GM19023 (cell line): ENCODE data around the gene SLC4A3.

Experiments used
- ATAC-seq: cut with Tn5 transposase; IDR thresholded peaks from one replicate; pipeline ENCODE4 v1.9.1; 2021; ENCODE audit warnings: mild to moderate bottlenecking, moderate library complexity; ENCODE audit not compliant: unreplicated experiment

Gene SLC4A3

DNA sequence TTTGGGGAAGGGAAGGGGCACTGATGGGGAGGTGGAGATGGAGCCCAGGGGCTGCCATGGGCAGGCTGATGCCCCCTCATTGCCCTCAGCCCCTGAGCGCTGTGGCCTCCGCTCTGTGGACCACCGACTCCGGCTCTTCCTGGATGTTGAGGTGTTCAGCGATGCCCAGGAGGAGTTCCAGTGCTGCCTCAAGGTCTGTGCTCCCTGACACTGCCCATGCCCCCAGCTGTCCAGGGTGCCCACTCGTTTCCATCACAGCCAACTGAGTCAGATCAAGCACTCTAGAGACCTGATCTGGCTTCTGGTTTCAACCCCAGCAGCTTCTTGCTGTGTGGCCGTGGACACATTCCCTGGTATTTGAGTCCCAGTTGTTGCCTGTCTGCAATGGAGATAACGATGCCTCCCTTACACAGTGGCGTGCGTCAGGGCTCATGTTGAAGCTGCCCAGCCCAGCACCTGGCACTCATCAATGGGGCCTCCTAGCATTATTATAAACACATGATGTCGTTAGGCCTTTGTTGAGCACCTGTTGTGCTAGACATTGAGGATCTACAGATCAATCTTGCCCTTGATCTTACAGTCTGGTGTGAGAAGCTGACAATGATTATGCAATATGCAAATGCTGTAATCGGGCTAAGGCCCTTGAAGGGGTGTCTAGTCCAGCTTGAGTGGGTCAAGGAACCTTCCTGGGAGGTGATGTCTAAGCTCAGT is 15.4 kb upstream of the SLC4A3 start:
- ATAC-seq, result no peak

DNA sequence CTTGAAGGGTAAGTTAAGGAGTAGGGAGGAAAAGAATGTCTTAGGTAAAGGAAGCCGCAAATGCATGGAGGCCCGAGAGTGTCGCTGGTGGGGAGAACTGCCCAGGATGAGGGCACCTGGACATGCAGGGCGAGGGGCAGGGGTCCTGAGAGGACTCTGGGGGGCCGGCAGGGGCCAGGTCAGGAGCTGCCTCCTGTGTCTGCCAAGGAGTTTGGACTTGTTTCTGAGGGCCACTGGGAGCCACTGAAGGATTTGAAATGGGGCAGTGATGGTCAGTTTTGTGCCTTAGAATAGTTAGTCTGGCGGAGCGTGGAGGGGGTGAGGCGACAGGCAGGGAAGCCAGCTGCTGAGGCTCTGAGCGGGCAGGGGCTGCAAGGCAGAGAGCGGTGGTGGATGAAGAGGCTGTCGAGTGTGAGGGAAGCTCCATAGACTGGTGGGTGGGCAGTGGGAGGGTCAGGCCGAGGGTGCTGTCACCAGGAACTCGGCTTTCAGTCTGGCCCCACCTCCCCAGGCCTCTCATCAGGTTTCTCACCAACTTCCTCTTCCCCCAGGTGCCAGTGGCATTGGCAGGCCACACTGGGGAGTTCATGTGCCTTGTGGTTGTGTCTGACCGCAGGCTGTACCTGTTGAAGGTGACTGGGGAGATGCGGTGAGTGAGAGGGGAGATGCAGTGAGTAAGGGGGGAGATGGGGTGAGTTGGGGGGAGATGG is 14.7 kb upstream of the SLC4A3 start:
- no peak for ATAC-seq

DNA sequence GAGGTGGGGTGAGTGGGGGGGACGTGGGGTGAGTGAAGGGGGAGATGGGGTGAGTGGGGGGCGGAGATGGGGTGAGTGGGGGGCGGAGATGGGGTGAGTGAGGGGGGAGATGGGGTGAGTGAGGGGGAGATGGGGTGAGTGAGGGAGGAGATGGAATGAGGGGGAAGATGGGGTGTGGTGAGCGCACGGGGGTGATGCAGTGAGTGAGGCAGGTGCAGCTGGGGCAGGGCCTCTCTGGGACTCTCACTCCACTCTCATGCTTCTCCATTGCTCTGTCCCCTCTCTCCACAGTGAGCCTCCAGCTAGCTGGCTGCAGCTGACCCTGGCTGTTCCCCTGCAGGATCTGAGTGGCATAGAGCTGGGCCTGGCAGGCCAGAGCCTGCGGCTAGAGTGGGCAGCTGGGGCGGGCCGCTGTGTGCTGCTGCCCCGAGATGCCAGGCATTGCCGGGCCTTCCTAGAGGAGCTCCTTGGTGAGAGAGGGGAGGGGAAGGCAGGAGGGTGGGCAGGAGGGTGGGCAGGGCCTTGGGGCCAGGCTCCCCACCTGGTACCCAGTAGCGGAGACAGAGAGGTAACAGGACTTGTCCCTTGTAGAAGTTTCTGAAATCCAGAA is 13.9 kb upstream of the SLC4A3 start:
- ATAC-seq, result no peak

DNA sequence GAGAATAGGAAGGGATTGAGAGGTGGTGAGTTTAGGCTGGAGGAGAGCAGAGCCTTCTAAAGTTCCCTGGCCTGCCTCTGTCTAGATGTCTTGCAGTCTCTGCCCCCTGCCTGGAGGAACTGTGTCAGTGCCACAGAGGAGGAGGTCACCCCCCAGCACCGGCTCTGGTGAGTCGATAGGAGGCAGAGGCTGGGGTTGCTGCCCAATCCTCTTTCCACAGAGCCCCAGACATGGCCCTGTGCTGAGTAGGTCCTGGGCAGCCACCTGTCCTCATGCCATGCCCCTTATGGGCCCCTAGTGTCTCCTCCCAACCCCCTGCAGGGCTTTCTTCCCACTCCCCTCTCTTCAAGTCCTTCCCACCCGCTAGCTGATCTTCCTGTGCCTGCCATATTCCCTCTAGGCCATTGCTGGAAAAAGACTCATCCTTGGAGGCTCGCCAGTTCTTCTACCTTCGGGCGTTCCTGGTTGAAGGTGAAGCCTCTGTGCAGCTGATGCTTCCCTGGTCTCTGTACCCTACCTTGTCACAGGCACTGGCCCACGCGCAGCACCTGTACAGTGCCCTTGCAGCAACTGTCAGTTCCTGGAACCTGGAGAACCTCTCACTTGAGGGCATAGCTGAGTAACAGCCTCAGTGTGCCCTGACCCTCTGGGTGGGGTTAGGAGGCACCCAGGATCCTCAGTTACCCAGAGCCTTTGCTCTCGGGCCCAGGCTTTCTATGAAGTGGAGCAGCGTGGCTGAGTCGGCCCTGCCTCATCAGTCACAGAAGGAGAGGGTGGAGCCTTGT is 13.2 kb upstream of the SLC4A3 start:
- ATAC-seq, result no peak

DNA sequence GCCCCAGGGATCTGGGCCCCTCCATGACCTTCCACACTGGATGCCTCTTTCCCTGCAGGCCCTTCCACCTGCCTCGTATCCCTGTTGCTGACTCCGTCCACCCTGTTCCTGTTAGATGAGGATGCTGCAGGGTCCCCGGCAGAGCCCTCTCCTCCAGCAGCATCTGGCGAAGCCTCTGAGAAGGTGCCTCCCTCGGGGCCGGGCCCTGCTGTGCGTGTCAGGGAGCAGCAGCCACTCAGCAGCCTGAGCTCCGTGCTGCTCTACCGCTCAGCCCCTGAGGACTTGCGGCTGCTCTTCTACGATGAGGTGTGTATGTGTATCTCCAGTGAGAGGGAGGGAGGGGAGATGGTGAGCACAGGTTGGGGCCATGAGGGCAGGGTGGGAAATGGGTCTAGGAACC is 12.4 kb upstream of the SLC4A3 start:
- ATAC-seq, result no peak

DNA sequence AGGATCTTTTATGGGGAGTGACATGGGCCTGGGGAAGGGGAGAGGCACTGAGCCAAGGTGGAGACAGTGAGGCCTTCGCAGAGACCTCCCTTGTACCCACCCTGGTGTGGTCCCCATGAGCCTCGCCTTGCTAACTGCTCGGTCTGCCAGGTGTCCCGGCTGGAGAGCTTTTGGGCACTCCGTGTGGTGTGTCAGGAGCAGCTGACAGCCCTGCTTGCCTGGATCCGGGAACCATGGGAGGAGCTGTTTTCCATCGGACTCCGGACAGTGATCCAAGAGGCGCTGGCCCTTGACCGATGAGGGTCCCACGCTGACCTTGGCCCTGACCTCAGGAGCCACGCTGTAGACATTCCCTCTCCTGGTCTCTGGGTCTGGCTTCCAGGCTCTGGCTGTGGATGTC is 11.5 kb upstream of the SLC4A3 start:
- ATAC-seq, result no peak

DNA sequence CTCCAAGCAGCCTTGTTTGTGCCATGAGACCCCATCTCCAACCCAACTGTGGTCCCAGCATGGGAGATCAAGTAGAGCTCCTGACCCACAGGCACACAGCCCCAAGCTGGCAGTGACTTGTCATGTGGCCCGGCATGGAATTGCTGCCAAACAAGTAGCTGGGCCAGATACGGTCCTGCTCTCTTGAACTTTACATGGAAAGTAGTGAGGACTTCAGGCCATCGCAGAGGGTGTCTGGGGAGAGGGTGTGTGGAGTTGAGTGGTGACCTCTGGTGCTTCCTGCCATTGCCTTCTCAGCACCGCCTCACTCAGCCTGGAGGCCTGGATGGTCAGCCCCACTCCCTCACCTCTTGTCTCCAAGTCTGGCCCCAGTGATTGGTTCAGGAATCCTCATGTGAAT is 10.9 kb upstream of the SLC4A3 start:
- ATAC-seq, result no peak

DNA sequence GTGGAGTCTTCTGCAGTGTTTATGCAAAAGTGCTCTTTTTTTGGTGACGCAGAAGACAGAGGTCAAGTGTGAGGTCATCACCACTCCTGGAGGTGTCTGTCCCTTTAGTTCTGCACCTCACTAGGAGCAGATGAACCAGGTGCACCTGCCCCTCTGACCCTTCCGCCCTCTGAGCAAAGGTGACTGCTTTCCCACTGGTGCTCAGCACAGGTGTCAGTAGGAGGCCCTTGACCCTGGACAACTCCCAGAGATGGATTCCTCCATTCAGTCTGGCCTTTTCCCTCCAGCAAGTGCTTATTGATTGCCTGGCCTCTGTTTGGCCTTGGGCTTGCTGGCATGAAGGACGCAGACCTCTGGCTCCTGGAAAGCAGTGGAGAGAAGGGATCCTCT is 8.7 kb upstream of the SLC4A3 start:
- ATAC-seq, result no peak

DNA sequence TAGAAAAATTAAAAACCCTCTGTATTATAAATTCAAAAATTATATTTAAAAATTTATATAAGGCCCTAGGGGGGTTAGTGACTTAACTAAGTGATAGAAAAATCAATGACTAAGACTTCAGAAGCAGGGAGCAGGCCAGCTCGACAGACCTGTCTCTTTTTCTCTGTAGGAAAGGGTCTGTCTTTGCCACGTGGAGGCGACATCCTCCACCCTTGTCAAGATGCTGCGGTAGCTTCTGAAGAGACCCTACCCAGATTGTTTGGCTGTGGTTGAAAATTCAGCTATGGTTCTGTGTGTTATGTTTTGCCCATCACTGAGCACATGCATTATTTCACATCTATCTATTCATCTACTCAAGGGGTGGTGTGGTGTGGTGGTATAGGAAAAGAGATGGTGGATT is 8.2 kb upstream of the SLC4A3 start:
- no peak for ATAC-seq

DNA sequence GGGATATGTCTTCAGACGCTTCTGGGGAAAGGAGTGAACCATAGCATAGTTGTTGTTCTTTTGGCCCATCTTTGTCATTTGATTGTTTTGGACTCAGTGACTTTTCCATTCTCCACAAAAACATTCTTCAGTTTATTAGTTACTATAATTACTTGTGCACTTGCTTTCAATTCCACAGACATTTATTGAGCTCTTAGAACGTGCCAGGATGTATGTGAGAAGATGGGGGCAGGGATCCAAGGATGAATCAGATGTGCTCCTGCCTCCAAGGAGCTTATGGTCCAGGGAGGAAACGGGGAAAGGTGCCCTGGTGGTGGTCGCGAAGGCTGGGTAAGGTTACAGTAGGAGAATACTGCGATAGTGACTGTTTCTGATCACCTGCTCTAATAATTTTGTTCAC is 6.9 kb upstream of the SLC4A3 start:
- no peak for ATAC-seq

DNA sequence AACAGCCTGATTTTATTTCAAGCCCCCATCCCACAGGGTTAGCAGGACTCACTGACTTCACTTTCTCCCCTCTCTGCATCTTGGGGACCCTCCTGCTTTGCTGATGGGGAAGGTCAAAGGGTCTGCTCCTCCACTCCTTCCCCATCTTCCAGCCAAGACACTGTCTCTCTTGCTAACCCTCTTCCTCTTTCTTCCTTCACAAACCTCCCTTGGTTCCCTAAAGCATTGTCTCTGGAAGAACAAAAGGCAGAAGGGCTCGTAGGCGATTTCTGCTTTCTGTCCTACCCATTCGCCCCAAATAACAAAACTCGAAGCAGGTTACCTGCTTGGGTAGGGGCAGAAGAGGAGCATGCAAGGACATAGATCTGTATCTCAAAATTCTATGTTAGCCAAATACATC is 5.5 kb upstream of the SLC4A3 start:
- ATAC-seq, result no peak

DNA sequence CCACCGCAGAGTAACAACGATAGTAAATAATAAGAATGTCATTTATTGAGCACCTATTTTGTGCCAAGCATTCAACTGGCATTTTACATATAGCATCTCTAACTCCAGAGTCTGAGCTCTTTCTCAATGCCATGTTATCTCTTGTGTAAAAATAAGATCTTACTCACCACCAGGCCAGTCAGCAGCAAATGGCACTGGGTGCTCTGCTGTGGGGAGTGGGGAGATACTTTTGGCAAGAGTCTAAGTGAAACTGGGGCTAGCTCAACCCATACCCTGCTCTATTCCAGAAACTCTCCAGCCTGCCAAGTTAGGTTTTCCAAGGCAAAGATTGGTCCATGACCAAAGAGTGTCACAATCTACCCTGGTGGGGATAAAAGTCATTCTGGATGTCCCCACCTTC is 5.0 kb upstream of the SLC4A3 start:
- no peak for ATAC-seq

DNA sequence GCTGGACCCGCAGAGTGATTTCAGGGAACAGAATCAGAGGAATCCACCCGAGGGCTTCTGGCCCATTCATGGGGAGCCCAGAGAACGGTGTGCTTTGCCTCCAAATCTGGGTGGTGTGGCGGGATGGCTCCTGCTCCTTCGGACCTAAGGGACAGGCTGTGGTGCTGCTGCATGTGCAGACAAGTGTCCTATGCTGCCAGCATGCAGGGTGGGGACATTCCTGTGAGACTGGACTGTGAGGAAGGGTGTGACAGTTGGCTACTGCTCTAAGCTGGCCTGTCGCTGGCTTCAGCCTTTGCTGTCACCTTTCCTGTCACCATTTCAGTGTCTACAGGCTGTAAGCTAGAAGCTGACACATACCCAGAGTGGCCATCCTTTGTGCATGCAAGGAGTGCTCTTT is 2.9 kb upstream of the SLC4A3 start:
- ATAC-seq, result no peak

DNA sequence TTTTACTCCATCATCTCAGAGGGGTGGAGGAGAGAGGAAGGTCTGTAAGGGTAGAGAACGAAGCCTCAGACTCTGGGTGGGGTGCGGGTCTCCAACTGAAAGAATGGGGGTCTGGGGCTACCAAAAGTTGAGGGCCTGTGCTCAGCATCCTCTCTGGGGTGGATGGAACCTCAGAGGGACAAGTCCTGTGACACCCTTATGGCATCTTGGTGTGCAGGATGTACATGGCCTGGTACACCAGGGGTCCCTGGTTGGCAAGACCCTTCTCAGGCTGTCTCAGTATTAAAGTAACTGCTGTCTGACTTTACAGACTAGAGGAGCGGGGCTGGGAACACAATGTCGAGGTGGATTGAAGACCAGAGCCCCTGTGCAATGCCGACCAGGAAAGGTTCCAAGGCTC is 2.3 kb upstream of the SLC4A3 start:
- ATAC-seq, result no peak

DNA sequence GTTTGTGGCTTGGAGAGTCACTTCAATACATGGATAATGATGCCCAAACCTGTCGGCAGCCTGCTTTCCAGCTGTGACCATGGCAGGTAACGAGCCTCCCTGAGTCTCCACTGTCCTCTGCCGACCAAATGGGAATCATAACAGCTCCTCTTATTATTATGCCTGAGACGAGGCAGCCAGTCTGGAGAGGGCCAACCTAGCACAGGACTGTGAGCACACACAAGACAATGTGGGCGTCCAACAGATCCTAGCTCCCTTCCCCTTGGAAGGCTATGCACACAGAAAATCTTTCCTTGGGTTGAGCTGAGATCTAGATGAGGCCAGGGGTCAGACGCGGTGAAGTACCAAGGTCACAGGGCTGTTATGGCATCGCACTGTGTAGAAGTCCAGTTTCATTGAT is 890 bp upstream of the SLC4A3 start:
- no peak for ATAC-seq

DNA sequence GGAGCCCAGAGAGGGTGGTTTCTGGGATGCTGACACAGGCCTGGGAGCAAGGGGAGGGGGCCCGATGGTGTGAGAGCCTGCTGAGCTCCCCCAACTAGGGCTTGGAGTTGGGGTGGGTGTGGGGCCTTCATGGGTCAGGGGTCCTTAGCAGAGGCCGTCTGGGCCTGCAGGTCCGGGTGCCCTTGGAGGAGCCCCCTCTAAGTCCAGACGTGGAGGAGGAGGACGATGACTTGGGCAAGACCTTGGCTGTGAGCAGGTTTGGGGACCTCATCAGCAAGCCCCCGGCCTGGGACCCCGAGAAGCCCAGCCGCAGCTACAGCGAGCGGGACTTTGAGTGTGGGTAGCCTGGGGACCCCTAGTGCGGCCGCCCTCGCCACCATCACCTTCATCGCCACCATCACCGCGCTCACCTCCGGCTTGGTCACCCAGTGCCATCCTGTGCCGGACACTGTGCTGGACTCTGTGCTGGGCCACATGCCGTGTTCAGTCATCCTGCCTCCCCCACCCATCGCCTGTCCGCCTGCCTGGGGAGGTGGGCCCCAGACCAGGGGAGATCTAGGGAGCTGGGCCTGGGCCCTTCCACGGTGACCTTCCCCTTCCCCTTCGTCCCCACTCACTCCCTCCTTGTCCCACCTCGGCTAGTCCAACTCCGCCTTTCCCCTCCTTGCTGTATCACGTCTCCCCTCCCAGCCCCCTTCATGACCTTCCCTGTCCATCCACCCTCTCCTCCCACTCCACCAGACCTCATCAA is 980 bp downstream of the SLC4A3 start:
- ATAC-seq, result no peak

DNA sequence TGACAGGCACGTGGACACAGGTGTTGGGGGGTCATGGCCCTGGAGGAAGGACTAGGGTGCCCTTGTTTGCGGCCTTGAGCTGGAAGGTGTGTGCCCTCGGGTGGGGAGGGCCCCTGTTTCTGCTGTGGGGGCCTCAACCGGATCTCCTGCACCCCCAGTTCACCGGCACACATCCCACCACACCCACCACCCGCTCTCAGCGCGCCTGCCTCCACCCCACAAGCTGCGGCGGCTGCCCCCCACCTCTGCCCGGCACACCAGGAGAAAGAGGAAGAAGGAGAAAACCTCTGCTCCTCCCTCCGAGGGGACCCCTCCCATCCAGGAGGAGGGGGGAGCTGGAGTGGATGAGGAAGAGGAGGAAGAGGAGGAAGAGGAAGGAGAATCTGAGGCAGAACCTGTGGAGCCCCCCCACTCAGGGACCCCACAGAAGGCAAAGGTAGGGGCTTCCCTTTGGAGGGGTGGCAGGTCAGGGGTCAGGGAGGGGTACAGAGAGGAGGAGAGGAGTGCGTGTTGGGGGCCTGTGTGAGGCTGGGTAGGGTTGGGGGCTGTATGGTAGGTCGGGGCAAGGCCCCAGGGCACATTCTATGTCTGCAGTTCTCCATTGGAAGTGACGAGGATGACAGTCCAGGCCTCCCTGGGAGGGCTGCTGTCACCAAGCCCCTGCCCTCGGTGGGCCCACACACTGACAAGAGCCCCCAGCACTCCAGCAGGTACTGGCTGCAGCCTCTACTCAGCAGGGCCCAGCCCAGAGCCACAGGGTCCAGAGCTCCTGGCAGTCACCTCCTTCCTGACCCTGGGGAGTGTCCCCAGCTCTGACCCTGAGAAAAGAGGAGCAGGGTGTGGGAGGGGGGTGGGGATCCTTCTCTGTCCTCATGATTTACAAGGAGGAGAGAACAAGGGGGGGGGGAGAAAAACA is 1.8 kb downstream of the SLC4A3 start:
- ATAC-seq, result no peak

DNA sequence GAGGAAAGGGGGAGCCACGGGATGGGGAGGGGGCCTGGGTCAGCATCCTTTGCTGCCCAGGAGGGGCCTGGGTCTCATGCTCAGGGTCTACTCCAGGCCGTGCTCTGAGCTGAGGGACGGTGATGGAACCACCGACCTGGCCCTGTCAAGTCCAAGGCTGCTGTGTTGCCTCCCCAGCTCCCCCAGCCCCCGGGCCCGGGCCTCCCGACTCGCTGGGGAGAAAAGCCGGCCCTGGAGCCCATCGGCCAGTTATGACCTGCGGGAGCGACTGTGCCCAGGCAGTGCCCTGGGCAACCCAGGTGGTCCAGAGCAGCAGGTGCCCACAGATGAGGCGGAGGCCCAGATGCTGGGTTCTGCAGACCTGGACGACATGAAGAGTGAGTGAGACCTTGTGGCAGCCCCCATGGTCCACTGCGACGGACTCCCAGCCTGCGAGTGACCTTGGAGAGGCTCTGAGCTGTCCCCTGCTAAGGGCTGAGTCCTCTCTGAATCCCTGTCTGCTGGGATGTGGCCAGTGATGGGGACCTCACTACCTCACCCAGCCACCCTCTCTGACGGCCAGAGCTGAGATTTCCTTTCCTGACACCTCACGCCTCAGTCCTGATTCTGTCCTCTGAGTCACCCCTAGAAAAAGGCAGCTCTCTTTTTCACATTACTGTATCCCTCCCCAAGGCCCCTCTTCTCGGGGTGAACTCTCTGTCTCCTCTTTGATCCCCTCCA is 2.7 kb downstream of the SLC4A3 start:
- no peak for ATAC-seq

DNA sequence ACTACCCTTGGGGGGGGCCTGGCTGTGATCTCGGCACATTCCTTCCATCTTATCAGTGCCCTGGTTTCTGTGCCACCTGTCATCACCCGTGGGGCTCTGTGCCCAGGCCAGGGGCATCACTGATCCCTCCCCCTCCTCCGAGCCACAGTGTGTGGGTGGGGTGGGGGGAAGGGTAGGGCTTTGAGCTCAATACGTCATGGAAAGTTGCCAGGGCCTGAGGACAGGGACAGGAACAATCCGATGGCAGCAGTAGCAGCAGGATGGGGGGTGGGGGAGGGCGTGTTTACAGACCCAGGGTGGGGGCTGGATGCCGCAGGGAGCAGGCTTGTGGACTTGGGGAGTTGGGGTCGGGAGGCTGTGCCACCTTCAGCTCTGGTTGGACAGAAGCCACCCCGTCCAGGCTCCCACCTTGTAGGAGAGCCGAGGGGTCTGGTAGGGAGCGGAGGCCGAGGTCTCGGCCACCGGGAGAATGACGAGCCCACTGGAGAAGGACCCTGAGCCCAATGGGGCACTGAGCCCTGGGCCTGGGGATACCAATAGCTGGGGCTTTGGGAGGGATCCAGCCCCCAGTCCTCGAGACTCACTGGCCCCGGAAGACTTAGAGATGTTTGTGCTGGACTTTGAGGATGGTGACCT is 3.5 kb downstream of the SLC4A3 start:
- ATAC-seq, result no peak
